Measurements from ENCODE around the gene CDH4.

The CDH4 gene

DNA sequence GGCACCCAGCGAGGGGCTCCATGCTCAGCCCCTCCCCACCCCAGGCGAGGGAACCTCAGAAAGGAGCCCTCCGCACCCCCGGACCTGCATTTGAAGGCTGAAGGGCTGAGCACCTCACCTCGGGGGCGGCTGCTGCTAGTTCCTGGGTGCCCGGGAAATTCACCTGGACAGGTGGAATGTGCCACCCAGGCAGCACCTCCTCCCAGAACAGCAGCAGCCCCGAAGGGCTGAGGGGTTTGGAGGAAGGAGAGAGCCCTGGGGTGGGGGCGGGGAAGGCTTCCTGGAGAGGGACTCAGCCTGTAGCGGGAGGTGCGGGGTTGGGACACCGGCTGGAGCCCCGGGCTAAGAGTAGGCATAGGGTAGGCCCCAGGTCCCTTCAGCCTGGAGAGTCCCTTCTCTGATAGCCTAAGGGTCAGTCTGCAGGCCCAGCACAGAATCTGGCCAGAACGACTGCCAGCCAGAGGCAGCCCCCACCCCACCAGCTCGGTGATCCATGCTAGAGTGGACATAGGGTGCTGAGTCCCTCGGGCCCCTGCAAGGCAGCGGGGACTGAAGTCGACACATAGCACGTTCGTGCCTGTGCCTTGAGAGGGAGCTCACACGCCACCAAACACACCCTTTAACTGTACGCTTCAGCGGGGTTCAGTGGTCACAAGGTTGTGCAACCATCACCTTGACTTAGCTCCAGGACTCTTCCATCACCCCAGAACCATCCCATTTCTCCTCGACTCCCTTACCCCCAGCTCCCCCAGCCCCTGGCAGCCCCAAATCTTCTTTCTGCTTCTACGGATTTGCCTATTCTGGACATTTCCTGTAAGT lies 632.7 kb downstream of the CDH4 start:
- ATAC-seq (ENCODE audit: insufficient read depth, low read depth) (no peak), DNase-seq (no peak)
- Histone ChIP-seq H3K4me2 (ENCODE audit: insufficient read depth, low read length) (no peak overlapping the region), H2AFZ (ENCODE audit: low read depth, low read length) (no peak overlapping the region), H3K27me3 (ENCODE audit: insufficient read depth, low read length, poor library complexity) (no peaks in the 10 kb centered on the region), H3K79me2 (ENCODE audit: insufficient read depth, low read length) (no peaks in the 10 kb centered on the region), H3K9ac (ENCODE audit: low read depth, low read length) (no peak overlapping the region), H3K4me3 (ENCODE audit: low read depth in 1 of 2, low read length in 2 of 2) (no peak overlapping the region), H3K4me1 (ENCODE audit: insufficient read depth, low read length) (peaks cover 8% of the 10 kb centered on the region), H3K9me3 (ENCODE audit: insufficient read depth, low read length, severe bottlenecking) (no peaks in the 10 kb centered on the region), H3K36me3 (ENCODE audit: insufficient read depth, low read length) (no peaks in the 10 kb centered on the region), H4K20me1 (ENCODE audit: insufficient read depth, low read length) (peaks cover 7% of the 10 kb centered on the region), H3K27ac (ENCODE audit: low read length) (no peak overlapping the region)
- no peak for TF ChIP-seq EZH2 (IDR thresholded peaks at IDR 0.05; ENCODE audit: borderline replicate concordance, low read depth, low read length, severe bottlenecking)
- TF ChIP-seq, protein P1, sequence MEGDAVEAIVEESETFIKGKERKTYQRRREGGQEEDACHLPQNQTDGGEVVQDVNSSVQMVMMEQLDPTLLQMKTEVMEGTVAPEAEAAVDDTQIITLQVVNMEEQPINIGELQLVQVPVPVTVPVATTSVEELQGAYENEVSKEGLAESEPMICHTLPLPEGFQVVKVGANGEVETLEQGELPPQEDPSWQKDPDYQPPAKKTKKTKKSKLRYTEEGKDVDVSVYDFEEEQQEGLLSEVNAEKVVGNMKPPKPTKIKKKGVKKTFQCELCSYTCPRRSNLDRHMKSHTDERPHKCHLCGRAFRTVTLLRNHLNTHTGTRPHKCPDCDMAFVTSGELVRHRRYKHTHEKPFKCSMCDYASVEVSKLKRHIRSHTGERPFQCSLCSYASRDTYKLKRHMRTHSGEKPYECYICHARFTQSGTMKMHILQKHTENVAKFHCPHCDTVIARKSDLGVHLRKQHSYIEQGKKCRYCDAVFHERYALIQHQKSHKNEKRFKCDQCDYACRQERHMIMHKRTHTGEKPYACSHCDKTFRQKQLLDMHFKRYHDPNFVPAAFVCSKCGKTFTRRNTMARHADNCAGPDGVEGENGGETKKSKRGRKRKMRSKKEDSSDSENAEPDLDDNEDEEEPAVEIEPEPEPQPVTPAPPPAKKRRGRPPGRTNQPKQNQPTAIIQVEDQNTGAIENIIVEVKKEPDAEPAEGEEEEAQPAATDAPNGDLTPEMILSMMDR (IDR thresholded peaks at IDR 0.05; ENCODE audit: borderline replicate concordance, extremely low read depth, low read length, poor library complexity, severe bottlenecking) = no peak

DNA sequence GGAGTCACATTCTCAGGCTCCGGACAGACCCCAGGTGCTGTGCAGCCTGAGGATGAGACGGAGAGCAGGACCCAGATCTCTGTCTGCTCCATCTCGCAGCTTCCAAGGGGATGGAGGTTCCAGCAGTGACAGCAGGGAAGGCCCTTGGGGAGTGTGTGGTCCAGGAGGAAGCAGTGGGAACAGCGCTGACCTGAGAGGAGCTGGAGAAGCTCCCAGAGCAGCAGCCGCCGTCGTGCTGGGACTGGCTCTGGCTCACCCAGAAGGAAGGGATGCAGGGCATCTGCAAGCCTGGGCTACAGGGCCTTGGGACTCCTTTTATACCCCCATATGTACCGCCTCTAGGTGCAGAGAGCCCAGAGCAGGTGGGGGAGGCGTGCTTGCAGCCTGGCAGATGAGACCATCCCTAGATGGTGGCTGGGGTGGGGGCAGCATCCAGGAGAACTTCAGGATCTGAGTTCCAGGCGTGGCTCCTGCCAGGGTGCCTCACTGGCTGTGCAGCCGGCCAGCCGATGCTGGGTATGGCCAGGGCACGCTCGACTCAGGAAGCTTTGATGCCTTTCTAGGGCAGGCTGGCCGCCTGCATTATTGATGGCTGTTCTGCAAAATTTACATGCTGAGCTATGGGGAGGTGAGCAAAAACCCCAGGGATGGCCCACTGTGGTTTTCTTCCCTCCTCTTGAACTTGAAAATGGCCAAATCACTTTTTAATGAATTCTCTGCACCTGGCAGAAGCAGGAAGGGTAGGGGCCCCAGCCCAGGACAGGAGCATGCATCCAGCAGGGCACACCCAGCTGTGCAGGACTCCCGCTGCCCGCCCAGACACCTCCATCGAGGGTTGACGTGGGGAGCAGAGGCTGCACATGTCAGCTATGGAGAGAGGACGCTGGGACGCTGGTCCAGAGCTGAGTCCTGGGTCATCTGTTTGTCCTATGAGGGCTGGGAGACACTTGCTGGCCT lies 634.0 kb downstream of the CDH4 start:
- H3K79me2 ChIP-seq (ENCODE audit: insufficient read depth, low read length) = no peaks in the 10 kb centered on the region
- H3K9ac ChIP-seq (ENCODE audit: low read depth, low read length) = no peak overlapping the region
- no peak overlapping the region for H3K4me2 ChIP-seq (ENCODE audit: insufficient read depth, low read length)
- peaks cover 7% of the 10 kb centered on the region for H4K20me1 ChIP-seq (ENCODE audit: insufficient read depth, low read length)
- H3K27ac ChIP-seq (ENCODE audit: low read length) = no peak overlapping the region
- no peaks in the 10 kb centered on the region for H3K9me3 ChIP-seq (ENCODE audit: insufficient read depth, low read length, severe bottlenecking)
- H3K27me3 ChIP-seq (ENCODE audit: insufficient read depth, low read length, poor library complexity) = no peaks in the 10 kb centered on the region
- no peak overlapping the region for H2AFZ ChIP-seq (ENCODE audit: low read depth, low read length)
- TF ChIP-seq EZH2 (IDR thresholded peaks at IDR 0.05; ENCODE audit: borderline replicate concordance, low read depth, low read length, severe bottlenecking) = no peak
- TF ChIP-seq, protein P1 (IDR thresholded peaks at IDR 0.05; ENCODE audit: borderline replicate concordance, extremely low read depth, low read length, poor library complexity, severe bottlenecking) = no peak
- peaks cover 8% of the 10 kb centered on the region for H3K4me1 ChIP-seq (ENCODE audit: insufficient read depth, low read length)
- DNase-seq (no peak), ATAC-seq (ENCODE audit: insufficient read depth, low read depth) (no peak)
- H3K36me3 ChIP-seq (ENCODE audit: insufficient read depth, low read length) = no peaks in the 10 kb centered on the region
- no peak overlapping the region for H3K4me3 ChIP-seq (ENCODE audit: low read depth in 1 of 2, low read length in 2 of 2)

DNA sequence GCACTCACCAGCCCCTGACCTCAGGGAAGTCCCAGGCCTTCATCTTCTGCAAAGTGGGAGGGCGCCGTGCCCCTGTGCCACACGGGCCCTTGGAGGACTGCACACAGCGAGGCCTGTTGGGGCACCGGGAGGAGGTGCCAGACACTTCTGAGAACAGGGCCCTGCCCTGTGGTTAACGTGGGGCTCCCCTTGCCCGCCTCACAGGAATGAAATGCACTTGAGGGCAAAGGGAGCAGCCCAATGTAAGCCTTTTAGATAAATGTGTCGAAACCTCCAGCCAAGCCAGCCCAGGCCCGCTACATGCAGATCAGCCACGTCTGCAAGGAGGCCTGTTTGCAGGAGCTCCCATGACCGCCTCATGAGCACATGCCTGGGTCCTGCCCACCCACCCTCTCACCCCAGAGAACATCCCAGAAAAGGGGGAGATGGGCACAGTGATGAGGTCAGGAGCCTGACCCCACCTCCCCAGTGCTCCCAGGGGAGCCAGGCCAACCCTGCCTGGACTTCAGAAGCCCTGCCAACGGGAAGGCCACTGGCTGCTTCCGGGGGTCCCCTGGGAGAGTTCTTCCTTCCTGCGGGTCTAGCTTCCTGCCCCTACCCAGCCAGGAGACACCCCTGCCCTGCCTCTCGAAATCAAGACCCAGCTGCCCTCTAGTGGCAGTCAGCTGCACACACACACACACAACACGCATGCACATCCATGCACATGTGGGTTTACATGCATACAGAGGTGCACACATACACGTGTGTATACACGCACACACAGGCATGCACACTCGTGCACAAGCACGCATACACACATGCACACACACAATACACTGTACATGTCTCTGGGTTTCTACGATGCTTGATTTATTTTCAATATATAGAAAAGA lies 634.9 kb downstream of the CDH4 start:
- H3K27me3 ChIP-seq (ENCODE audit: insufficient read depth, low read length, poor library complexity) = no peaks in the 10 kb centered on the region
- no peaks in the 10 kb centered on the region for H3K36me3 ChIP-seq (ENCODE audit: insufficient read depth, low read length)
- H3K9ac ChIP-seq (ENCODE audit: low read depth, low read length) = no peak overlapping the region
- no peak overlapping the region for H3K4me2 ChIP-seq (ENCODE audit: insufficient read depth, low read length)
- H3K4me1 ChIP-seq (ENCODE audit: insufficient read depth, low read length) = peaks cover 8% of the 10 kb centered on the region
- TF ChIP-seq, protein P1 (IDR thresholded peaks at IDR 0.05; ENCODE audit: borderline replicate concordance, extremely low read depth, low read length, poor library complexity, severe bottlenecking) = peak; percentile 100
- no peak for TF ChIP-seq EZH2 (IDR thresholded peaks at IDR 0.05; ENCODE audit: borderline replicate concordance, low read depth, low read length, severe bottlenecking)
- no peak overlapping the region for H2AFZ ChIP-seq (ENCODE audit: low read depth, low read length)
- no peak overlapping the region for H3K4me3 ChIP-seq (ENCODE audit: low read depth in 1 of 2, low read length in 2 of 2)
- peaks cover 7% of the 10 kb centered on the region for H4K20me1 ChIP-seq (ENCODE audit: insufficient read depth, low read length)
- H3K9me3 ChIP-seq (ENCODE audit: insufficient read depth, low read length, severe bottlenecking) = no peaks in the 10 kb centered on the region
- no peak overlapping the region for H3K27ac ChIP-seq (ENCODE audit: low read length)
- ATAC-seq (ENCODE audit: insufficient read depth, low read depth) (peak; percentile 88), DNase-seq (peak; percentile 77)
- H3K79me2 ChIP-seq (ENCODE audit: insufficient read depth, low read length) = no peaks in the 10 kb centered on the region
